Lung (tissue), 12 donors: Measurements from ENCODE around the gene CDK12. TPM values are rescaled to one million over a fixed set of nuclear protein-coding genes. Genes with fewer than 3 reads are reported as not detected.

Source experiments
- ATAC-seq: fragments of 200-7000 bp; cut with Tn5 transposase; one replicate; pipeline ENCODE4 v1.9.1; 2020; ENCODE audit warnings: moderate number of reproducible peaks; ENCODE audit not compliant: insufficient read depth, low FRiP score
- DNase-seq, 3 donors: peaks; one replicate each; pipeline ENCODE4 v3.0.0-alpha.2; 2013 to 2017
- H3K27ac ChIP-seq, 2 donors: one replicate each; pipeline ENCODE4 v1.5.1; 2013; ENCODE audit warnings: mild to moderate bottlenecking in 2 of 2, moderate library complexity in 2 of 2, control low read depth in 1 of 2, inconsistent platforms in 1 of 2, low read depth in 1 of 2, low read length in 1 of 2
- H3K27me3 ChIP-seq, 3 donors: one replicate each; pipeline ENCODE4 v1.5.1; 2013; ENCODE audit warnings: low read length in 2 of 3; ENCODE audit not compliant: control insufficient read depth in 3 of 3, insufficient read depth in 3 of 3
- H3K36me3 ChIP-seq, 4 donors: one replicate each; pipeline ENCODE4 v1.5.1; 2013; ENCODE audit warnings: low read length in 4 of 4, mild to moderate bottlenecking in 1 of 4, moderate library complexity in 1 of 4; ENCODE audit not compliant: control insufficient read depth in 4 of 4, insufficient read depth in 4 of 4
- H3K4me1 ChIP-seq, 5 donors: one replicate each; pipeline ENCODE4 v1.5.1; 2013; ENCODE audit warnings: low read length in 5 of 5, mild to moderate bottlenecking in 2 of 5, moderate library complexity in 1 of 5; ENCODE audit not compliant: control insufficient read depth in 5 of 5, insufficient read depth in 5 of 5
- H3K4me3 ChIP-seq: one replicate; pipeline ENCODE4 v1.5.1; 2013; ENCODE audit warnings: mild to moderate bottlenecking, control low read depth, moderate library complexity
- H3K9ac ChIP-seq, 2 donors: one replicate each; pipeline ENCODE4 v1.5.1; 2013; ENCODE audit warnings: low read length in 2 of 2, control low read depth in 1 of 2; ENCODE audit not compliant: insufficient read depth in 1 of 2
- H3K9me3 ChIP-seq, 4 donors: one replicate each; pipeline ENCODE4 v1.5.1; 2013; ENCODE audit warnings: low read length in 3 of 4, mild to moderate bottlenecking in 1 of 4, moderate library complexity in 1 of 4; ENCODE audit not compliant: control insufficient read depth in 4 of 4, insufficient read depth in 3 of 4
- WGBS, 2 donors: extraction: QIAGEN DNeasy Blood & Tissue Kit; methylation state at CpG; one replicate each; pipeline ENCODE4 v1.1.7; 2013; 5-methylcytosine and 5-hydroxymethylcytosine counted together
- polyA plus RNA-seq, 2 donors: library from polyadenylated mRNA; stranded (reverse); fragments of 200-250 nt; gene quantifications; one replicate each; pipeline ENCODE4 v1.2.1, GENCODE V29; 2013
- total RNA-seq, 2 donors: library from RNA; depleted of rRNA in 1 of 2; stranded (reverse); fragments of >200 nt in 1 of 2; gene quantifications; one replicate each; pipeline ENCODE4 v1.2.1, GENCODE V29; 2014 to 2021
- TF ChIP-seq, protein P1 (sequence below): IDR thresholded peaks from 2 replicates; pipeline ENCODE4 v1.5.1; 2012; ENCODE audit warnings: mild to moderate bottlenecking; ENCODE audit errors: control extremely low read depth, extremely low read depth
- donor health status: control.
- donor health status: control.
- donor health status: Bipolar disorder and iron deficiency.
- donor health status: healthy.
- donor health status: DM: yes; HTN: yes; CAD: no.

CDK12 gene
- total and polyA plus RNA-seq, 4 donors = 12.3 to 56.2 (median 35.5) TPM

DNA sequence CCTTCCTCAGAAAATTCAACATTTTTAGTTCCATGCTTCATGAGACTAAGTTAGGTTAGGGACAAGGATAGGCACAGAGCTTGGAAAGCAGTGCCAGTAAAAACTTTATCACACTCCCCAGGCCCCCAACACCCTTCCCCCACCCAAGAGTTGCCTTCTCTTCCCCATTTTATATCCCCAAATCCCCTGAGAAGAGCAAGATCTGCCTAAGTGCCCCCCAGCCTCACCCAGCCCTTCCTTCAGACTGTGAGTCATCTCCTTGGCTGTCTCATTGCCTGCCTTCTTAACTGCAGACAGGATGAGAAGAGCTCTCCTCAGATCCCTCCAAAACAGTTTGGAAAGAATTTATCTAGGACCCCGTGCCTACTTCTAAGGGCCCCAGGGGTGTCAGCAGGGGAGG, 90.6 kb downstream of the CDK12 start:
- H3K27ac ChIP-seq = no peak overlapping the region
- DNase-seq (no peak), ATAC-seq (no peak)
- H3K4me3 ChIP-seq = no peak overlapping the region
- no peaks in the 10 kb centered on the region for H3K27me3 ChIP-seq
- TF ChIP-seq, protein P1, sequence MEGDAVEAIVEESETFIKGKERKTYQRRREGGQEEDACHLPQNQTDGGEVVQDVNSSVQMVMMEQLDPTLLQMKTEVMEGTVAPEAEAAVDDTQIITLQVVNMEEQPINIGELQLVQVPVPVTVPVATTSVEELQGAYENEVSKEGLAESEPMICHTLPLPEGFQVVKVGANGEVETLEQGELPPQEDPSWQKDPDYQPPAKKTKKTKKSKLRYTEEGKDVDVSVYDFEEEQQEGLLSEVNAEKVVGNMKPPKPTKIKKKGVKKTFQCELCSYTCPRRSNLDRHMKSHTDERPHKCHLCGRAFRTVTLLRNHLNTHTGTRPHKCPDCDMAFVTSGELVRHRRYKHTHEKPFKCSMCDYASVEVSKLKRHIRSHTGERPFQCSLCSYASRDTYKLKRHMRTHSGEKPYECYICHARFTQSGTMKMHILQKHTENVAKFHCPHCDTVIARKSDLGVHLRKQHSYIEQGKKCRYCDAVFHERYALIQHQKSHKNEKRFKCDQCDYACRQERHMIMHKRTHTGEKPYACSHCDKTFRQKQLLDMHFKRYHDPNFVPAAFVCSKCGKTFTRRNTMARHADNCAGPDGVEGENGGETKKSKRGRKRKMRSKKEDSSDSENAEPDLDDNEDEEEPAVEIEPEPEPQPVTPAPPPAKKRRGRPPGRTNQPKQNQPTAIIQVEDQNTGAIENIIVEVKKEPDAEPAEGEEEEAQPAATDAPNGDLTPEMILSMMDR = no peak
- H3K9ac ChIP-seq = no peak overlapping the region
- 87 to 94% methylated on average over 1 of the region's 1 CpG for WGBS, 2 donors
- no peaks in the 10 kb centered on the region for H3K9me3 ChIP-seq
- H3K36me3 ChIP-seq = peaks cover 5 to 46% (median 25%) of the 10 kb centered on the region in 4 donors
- H3K4me1 ChIP-seq = peaks cover 0 to 16% (median 5%) of the 10 kb centered on the region in 5 donors

DNA sequence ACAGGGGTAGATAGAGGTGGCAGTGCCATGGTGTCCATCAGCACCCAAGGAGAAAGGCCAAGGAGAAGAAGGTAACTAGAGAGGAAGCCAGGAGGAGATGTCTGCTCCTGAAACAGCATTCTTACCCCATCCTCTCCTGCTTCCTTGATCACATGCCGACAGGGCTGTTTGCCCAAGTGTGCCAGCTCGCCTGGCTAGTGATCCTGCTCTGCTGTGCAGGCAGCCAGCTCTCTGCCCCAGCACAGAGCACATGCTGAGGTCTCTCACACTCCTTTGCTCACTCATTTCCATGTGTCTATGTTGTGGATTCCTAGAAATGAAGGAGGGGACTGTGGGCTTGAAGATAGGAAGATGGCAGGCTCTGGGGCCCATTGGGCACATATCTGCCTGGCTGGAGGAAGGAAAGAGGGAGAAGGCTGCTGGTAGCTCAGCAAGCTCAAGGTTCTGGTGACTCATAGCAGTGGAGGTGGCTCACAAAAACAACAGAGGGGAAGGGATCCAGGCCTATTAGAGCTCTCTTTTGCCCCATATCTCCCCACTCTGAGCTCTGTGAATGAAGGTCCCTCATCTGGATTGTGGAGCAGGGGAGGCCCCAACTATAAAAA, 92.2 kb downstream of the CDK12 start:
- DNase-seq (no peak), ATAC-seq (no peak)
- TF ChIP-seq, protein P1 = no peak
- no peak overlapping the region for H3K4me3 ChIP-seq
- no peaks in the 10 kb centered on the region for H3K27me3 ChIP-seq
- no peak overlapping the region for H3K9ac ChIP-seq
- H3K4me1 ChIP-seq = peaks cover 0 to 11% (median 2%) of the 10 kb centered on the region in 5 donors
- peaks cover 5 to 50% (median 28%) of the 10 kb centered on the region in 4 donors for H3K36me3 ChIP-seq
- H3K27ac ChIP-seq = no peak overlapping the region
- WGBS, 2 donors = 58 to 68% methylated on average over 2 of the region's 2 CpGs
- H3K9me3 ChIP-seq = no peaks in the 10 kb centered on the region

DNA sequence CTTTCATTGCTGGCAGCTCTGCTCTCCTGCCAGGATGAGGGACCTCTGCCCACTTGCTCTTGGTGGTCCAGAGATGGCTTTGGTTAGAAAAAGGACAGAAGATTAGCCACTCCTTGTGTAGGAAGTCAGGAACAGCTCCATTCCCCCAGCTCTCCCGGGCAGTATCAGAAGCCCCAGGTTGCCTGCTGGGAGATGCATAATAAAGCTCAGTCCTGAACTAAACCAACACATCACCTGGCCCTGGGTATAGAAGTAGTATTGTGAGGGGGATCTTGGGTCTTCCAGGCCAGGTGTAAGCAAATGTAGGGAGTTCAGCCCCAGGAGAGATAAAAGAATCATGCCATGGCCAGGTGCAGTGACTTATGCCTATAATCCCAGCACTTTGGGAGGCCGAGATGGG, 94.1 kb downstream of the CDK12 start:
- TF ChIP-seq, protein P1 = no peak
- no peak for DNase-seq

More for the DNA sequence above, 94.1 kb downstream of the CDK12 start:
- peaks cover 0 to 6% (median 0%) of the 10 kb centered on the region in 5 donors for H3K4me1 ChIP-seq
- WGBS, 2 donors = 78 to 88% methylated on average over 2 of the region's 2 CpGs
- H3K27ac ChIP-seq = no peak overlapping the region
- H3K36me3 ChIP-seq = peaks cover 5 to 45% (median 27%) of the 10 kb centered on the region in 4 donors
- no peaks in the 10 kb centered on the region for H3K27me3 ChIP-seq
- no peak overlapping the region for H3K4me3 ChIP-seq
- no peak overlapping the region for H3K9ac ChIP-seq
- no peaks in the 10 kb centered on the region for H3K9me3 ChIP-seq
- no peak for ATAC-seq
